ENCODE data around the gene NFRKB. TPM values are rescaled to one million over a fixed set of nuclear protein-coding genes. Genes with fewer than 3 reads are reported as not detected.
A peak's percentile ranks its signal among the peaks of the same experiment; 100 is the strongest.

NFRKB gene
- total RNA-seq (2021; fragmentation: NEBNext Ultra II Directional; extraction: Animal tissue kit (Norgen Biotek cat#: 25700)) (27.9 and 31.0 TPM in 2 replicates), polyA plus RNA-seq (2011; rRNA removed) (17.0 and 22.2 TPM in 2 replicates), polyA minus RNA-seq (2011; rRNA and poly(A)+ RNA removed) (22.5 and 27.2 TPM in 2 replicates)
- polyA plus RNA-seq (2011; cell fraction: cytosol; rRNA removed), result 19.2 TPM
- polyA plus RNA-seq (2011; cell fraction: nucleus; rRNA removed), result 50.8 TPM
- 18.0 to 23.0 TPM (median 22.0 TPM) in 4 replicates for polyA plus RNA-seq (2012, experiment 1 of 2)
- 10.1 TPM for polyA plus RNA-seq (2012, experiment 2 of 2)
- 12.8 TPM for polyA plus RNA-seq (2013, experiment 1 of 2)
- 12.8 TPM for polyA plus RNA-seq (2013, experiment 2 of 2)
- polyA minus RNA-seq (2011; cell fraction: cytosol; rRNA and poly(A)+ RNA removed), result 13.9 TPM
- polyA minus RNA-seq (2011; cell fraction: nucleus; rRNA and poly(A)+ RNA removed), result 29.4 TPM
- long read RNA-seq, experiment 1, partial matches to known transcripts, result 4 of 6 reads
- long read RNA-seq, experiment 1, other reads (novel, unspliced or antisense), result 2 of 6 reads
- long read RNA-seq, experiment 2, partial matches to known transcripts, result 0 of 8 reads
- long read RNA-seq, experiment 2, other reads (novel, unspliced or antisense), result 8 of 8 reads

DNA sequence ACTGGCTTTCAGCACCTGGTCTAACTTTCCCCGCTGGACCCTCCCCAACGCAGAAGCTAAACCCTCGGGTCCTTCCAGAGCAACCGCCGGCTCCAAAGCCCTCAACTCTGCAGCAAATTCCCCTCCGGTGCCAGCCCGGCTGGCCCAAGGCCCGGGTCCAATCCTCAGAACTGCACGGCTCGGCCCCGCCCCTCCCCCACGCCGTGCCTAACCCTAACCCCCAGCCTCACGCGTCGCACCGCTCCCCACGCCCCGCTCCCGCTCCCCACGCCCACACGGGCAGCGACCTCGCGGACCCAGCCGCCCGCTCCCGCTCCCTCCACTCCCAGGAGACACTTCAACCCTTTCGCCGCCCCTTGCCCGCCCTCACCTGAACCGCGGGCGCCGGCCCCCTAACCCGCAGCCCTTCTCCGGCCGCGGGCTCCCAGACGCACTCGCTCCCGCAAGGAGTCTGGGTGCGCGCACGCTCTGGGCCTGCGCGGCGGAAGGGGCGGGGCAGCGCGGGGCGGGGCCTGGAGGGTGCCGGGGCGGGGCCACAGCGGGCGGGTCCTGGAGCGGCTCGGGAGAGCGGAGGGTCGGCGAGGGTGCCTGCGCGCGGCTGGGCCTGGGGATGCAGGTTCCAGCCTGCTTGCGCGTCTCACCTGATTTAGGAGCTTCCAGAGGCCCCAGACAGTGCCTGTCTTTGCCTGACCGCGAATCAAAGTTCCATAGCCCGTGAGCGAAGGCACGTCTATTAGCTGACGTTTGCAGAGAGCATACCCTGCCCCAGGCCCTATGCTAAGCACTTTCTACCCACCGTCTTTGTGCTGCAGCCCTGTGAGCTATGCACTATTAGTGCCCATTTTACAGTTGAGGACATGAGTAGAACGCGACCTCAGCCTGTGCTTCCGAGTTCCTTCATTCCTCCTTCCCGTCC is at the start of gene NFRKB:
Gene NFRKB, minus strand, starts transcription at position 453 of the 916 bp plus-strand sequence. CDS start 2,729 bp downstream, outside the sequence.
- Histone ChIP-seq H3K23ac (ENCODE audit: insufficient read length) (no peak within 1 kb of the TSS), H2BK12ac (ENCODE audit: low read depth, low read length) (no peak within 1 kb of the TSS), H4K5ac (ENCODE audit: insufficient read length, low read depth, low read length) (peak within 1 kb of the TSS; percentile 70), H3K4ac (replicated peaks; ENCODE audit: insufficient read length, low read depth, low read length) (no peak within 1 kb of the TSS), H3K79me1 (ENCODE audit: low read depth, low read length) (peaks cover 4% of the 10 kb centered on the region; the same call in 1 of the 2 replicates), H3K4me2 (ENCODE audit: insufficient read depth in 1 of 2, low read depth in 2 of 2, low read length in 2 of 2) (peak within 1 kb of the TSS; percentile 84 to 92), H3K4me1 (replicated peaks in 1 of 4; ENCODE audit: control insufficient read depth in 3 of 4, insufficient read depth in 4 of 4, low read length in 3 of 4) (peaks cover 1 to 7% (median 3%) of the 10 kb centered on the region in 4 experiments), H3K9me3 (ENCODE audit: insufficient read depth in 2 of 2, low read depth in 1 of 2, low read length in 1 of 2) (no peaks in the 10 kb centered on the region), H4K8ac (ENCODE audit: extremely low read depth, insufficient read depth, low read length) (peak within 1 kb of the TSS; percentile 51; the same call in 1 of the 2 replicates), H3K56ac (replicated peaks; ENCODE audit: insufficient read length, low read depth, low read length) (peak within 1 kb of the TSS; percentile 26), H2BK5ac (ENCODE audit: low read depth, low read length) (no peak within 1 kb of the TSS; the same call in 1 of the 2 replicates), H3K27me3 (replicated peaks in 1 of 4; ENCODE audit: control insufficient read depth in 3 of 4, extremely low read depth in 1 of 4, insufficient read depth in 3 of 4, low read length in 3 of 4) (no peaks in the 10 kb centered on the region), H3K18ac (ENCODE audit: extremely low read depth, low read length) (peak within 1 kb of the TSS; percentile 88), H2BK15ac (ENCODE audit: low read length) (no peak within 1 kb of the TSS), H3K4me3 (ENCODE audit: extremely low read depth in 1 of 4, insufficient read depth in 2 of 4, low read depth in 3 of 4, low read length in 4 of 4) (peak within 1 kb of the TSS; percentile 77 to 96 (median 89)), H3K79me2 (ENCODE audit: control insufficient read depth in 1 of 2, insufficient read depth in 2 of 2, low read length in 2 of 2) (peaks cover 4 to 17% of the 10 kb centered on the region in 2 experiments), H2AFZ (ENCODE audit: low read length) (peak within 1 kb of the TSS; percentile 98), H2BK20ac (ENCODE audit: low read length) (no peak within 1 kb of the TSS), H3K14ac (ENCODE audit: insufficient read length) (no peak within 1 kb of the TSS), H3K23me2 (ENCODE audit: low read depth, low read length) (peaks cover 10% of the 10 kb centered on the region), H4K20me1 (replicated peaks in 1 of 2; ENCODE audit: control insufficient read depth in 1 of 2, insufficient read depth in 2 of 2, low read length in 2 of 2) (peaks cover 0 to 2% of the 10 kb centered on the region in 2 experiments), H2AK5ac (ENCODE audit: low read depth, low read length) (no peak within 1 kb of the TSS), H3K27ac (ENCODE audit: low read depth, low read length) (peak within 1 kb of the TSS; percentile 39; the same call in 1 of the 2 replicates), H4K91ac (replicated peaks; ENCODE audit: insufficient read length, low read length) (peak within 1 kb of the TSS; percentile 11), H2BK120ac (replicated peaks; ENCODE audit: low read depth, low read length) (no peak within 1 kb of the TSS), H3K9ac (replicated peaks in 1 of 4; ENCODE audit: extremely low read depth in 1 of 4, low read depth in 3 of 4, low read length in 3 of 4) (peak within 1 kb of the TSS in 3 of 4 experiments; percentile 36 to 72 (median 44); a peak in 5 of 7 replicates), H3K36me3 (ENCODE audit: control insufficient read depth in 2 of 4, insufficient read depth in 4 of 4, low read length in 3 of 4) (peaks cover 6 to 29% (median 18%) of the 10 kb centered on the region in 4 experiments)
- FAIRE-seq (no peak), DNase-seq (ENCODE audit: low read depth in 1 of 2, low spot score in 2 of 2) (peak; percentile 75 to 97)
- ChIA-PET POLR2A (ENCODE audit: partially characterized antibody) (interaction anchor here (0.9 to 1.7 kb wide), 7 partner anchors 9 to 753 kb away, joined by 3 to 4 read pairs (median 3); no protein-coding TSS in a partner anchor), CTCF (ENCODE audit: partially characterized antibody) (interaction anchor here (1.1 to 1.7 kb wide), 3 partner anchors 13 to 26 kb away, joined by 3 to 4 read pairs (median 3); no protein-coding TSS in a partner anchor)
- WGBS, 2 experiments (ENCODE audit: extremely low coverage in 1 of 2, insufficient coverage in 1 of 2, insufficient read length in 1 of 2, insufficient replicate concordance in 2 of 2, low coverage in 1 of 2, low lambda C conversion rate in 2 of 2, missing lambda C conversion rate in 1 of 2), result 6% methylated on average over 30 of the region's 77 CpGs; no CpG with 5 or more reads in 1 of the 2 experiments
- TF ChIP-seq BACH1 (IDR thresholded peaks at IDR 0.05; ENCODE audit: low read length) (no peak), EGR1 (IDR thresholded peaks at IDR 0.05; ENCODE audit: borderline replicate concordance, low read depth, low read length) (no peak), FOSL1 (IDR thresholded peaks at IDR 0.05; ENCODE audit: insufficient read depth, low read depth, low read length) (no peak), TAF7 (optimal IDR thresholded peaks at IDR 0.05; ENCODE audit: borderline replicate concordance, low read depth, low read length) (peak; percentile 45), SUZ12 (IDR thresholded peaks at IDR 0.05; ENCODE audit: low read length) (no peak), SIRT6 (IDR thresholded peaks at IDR 0.05; ENCODE audit: low read length) (no peak), SP1 (IDR thresholded peaks at IDR 0.05; ENCODE audit: low read depth, low read length) (no peak), SAP30 (IDR thresholded peaks at IDR 0.05; ENCODE audit: insufficient read depth, insufficient replicate concordance, low read length) (peak; percentile 22)
